Sigmoid colon (tissue), 3 donors: ENCODE measurements around the gene APOLD1.

Experiments
- CTCF ChIP-seq, 4 experiments: fragments of 450-650 bp in 3 of 4; fragments of 200-600 bp in 1 of 4; IDR thresholded peaks; one replicate each; pipeline ENCODE4 v1.5.1; 2016 to 2019; ENCODE audit warnings: antibody characterized with exemption in 4 of 4, mild to moderate bottlenecking in 3 of 4, moderate library complexity in 2 of 4
- POLR2A ChIP-seq, 2 donors: fragments of 450-650 bp; IDR thresholded peaks; one replicate each; pipeline ENCODE4 v1.6.1; 2016; ENCODE audit warnings: antibody characterized with exemption in 2 of 2, mild to moderate bottlenecking in 2 of 2, moderate library complexity in 2 of 2

GRCh38 chr12:12790956-12791355 is 5.5 kb downstream of the APOLD1 start:
- TF ChIP-seq CTCF (IDR thresholded peaks at IDR 0.05) (no peak), POLR2A (IDR thresholded peaks at IDR 0.05) (no peak)
